Skeletal muscle cell (primary cell): ENCODE data around the gene FAM186B.
A peak's percentile ranks its signal among the peaks of the same experiment; 100 is the strongest.
"Not testable (repeated sequence)": the region's sequence is repeated elsewhere in the genome, so short reads cannot be mapped to it uniquely, and the experiment has no call there.

ENCODE experiments used
- DNase-seq: peaks from one replicate; pipeline ENCODE4 v3.0.0-alpha.2; 2010; ENCODE audit warnings: low read depth
- H3K4me3 ChIP-seq: 2 replicates; pipeline ENCODE4 v1.5.1; 2011; ENCODE audit warnings: low read depth, mild to moderate bottlenecking, control low read depth, low read length, moderate library complexity

FAM186B gene

GRCh38 chr12:49615725-49616124 lies 10.3 kb upstream of the FAM186B start:
- H3K4me3 ChIP-seq = no peak overlapping the region
- DNase-seq = no peak

DNA sequence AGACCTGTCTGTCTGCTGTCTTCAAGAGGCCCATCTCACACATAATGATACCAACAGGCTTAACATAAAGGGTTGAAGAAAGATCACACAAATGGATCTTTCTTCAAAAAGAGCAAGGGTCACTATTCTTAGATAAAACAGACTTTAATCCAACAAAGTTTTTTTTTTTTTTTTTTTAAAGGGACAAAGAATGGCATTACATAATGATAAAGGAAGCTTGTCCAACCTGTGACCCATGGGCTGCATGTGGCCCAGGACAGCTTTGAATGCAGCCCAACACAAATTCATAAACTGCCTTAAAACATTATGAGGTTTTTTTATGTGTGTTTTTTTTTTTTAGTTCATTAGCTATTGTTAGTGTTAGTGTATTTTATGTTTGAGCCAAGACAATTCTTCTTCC lies 6.8 kb upstream of the FAM186B start:
- DNase-seq = no peak
- H3K4me3 ChIP-seq = no peak overlapping the region

- not testable (repeated sequence) for H3K4me3 ChIP-seq, DNase-seq
Measured at GRCh38 chr12:49610785-49611184, 5.3 kb upstream of the FAM186B start.

GRCh38 chr12:49609875-49610154 lies 4.4 kb upstream of the FAM186B start:
- H3K4me3 ChIP-seq = no peak overlapping the region
- no peak for DNase-seq

DNA sequence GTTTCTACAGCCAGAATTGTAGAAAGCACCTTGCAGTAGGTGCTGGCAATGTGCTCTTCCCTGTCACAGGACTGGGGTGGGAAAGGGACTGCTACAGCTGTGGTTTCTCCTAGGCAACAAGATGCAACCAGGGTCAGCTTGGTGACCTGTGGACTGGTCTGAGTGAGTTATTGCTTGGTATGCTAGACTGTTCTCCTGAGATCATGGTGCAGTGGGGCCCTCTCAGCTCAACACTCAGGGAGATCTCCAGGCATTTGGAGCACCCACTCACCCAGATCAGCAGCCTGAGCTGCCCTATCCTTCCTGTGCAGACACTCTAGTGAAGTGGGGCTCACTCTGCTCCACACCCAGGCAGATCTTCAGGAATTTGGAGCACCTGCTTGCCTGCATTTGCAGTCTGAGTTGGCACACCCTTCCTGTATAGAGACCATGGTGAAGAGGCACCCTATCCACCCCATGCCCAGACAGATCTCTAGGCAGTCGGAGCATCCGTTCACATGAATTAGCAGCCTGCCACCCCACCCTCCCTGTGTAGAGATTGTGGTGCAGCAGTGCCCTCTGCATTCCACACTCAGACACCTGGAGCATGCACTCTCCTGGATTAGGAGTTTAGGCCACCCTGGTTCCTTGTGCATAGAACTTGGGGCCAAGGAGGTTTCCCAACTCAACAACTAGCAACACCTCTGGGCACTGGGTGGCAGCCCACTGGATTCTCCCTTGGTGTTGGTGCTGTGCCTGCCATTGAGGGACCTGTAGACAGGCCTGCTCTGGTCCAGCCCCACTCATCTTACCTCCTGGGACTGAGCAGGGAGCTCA lies 3.8 kb upstream of the FAM186B start:
- no peak overlapping the region for H3K4me3 ChIP-seq
- DNase-seq = no peak

GRCh38 chr12:49604856-49605255 lies 583 bp downstream of the FAM186B start:
- H3K4me3 ChIP-seq = no peak overlapping the region
- DNase-seq = no peak

- no peak for DNase-seq
- no peak overlapping the region for H3K4me3 ChIP-seq
Measured at GRCh38 chr12:49603721-49604120, 1.7 kb downstream of the FAM186B start.

GRCh38 chr12:49599961-49600360 lies 5.5 kb downstream of the FAM186B start:
- DNase-seq = no peak
- H3K4me3 ChIP-seq = no peak overlapping the region

GRCh38 chr12:49598527-49598926 lies 6.9 kb downstream of the FAM186B start:
- H3K4me3 ChIP-seq = no peak overlapping the region
- DNase-seq = no peak

DNA sequence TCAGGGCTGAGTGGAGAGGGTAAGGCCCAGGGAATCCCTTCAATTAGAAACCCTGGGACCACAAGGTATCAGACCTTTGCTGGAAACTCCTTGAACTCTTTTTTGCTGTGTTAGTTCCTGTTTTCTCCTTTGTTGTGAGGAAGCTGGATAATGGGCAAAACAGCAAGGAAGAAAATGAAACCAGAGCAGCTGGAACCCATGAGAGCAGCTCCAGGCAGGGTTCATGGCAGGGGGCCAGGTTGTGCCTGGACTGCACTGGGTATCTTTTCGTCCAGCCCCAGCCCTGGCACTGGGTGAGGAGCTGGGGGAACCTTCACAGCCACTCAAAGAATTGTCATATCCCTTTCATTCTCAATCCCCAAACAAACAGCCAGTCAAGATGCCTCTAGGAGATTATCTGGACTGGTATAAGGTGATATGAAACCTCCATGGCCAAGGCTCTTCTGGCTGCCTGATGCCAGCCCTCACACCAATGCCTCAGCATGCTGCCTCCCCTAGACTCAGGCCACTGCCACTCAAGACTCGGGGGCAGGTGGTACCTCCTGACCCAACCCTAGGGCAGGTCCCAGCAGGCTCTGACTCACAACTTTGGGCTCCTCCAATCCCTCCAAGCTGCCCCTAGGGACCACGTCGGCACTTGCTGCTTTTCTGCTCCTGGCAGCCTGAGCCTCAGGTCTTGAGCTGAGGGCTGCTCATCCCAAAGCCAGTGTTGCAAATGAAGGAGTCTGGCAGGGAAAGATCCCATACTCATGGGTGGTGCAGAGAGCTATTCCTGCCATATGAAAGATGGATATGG lies 16.5 kb downstream of the FAM186B start:
- no peak overlapping the region for H3K4me3 ChIP-seq
- no peak for DNase-seq

DNA sequence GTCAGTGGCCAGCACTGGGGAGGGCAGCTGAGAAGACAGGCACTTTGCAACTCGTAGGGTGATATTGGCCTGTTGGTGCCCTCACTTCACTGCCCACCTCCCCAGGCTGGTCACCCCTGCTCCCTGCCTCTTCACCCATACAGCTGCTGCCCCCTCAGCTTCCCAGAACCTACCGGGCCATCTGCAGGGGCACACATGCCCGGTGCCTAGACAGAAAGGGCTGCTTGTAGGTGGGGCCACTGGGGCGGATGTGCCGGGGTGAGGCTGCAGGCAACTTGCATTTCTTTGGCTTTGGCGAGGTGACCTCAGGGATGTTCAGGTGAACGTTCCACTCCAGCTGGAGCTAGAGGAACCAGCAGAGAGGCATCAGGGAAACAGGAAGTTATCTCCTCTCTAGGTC lies 17.2 kb downstream of the FAM186B start:
- H3K4me3 ChIP-seq = no peak overlapping the region
- DNase-seq = no peak

GRCh38 chr12:49587174-49587908 lies 18.1 kb downstream of the FAM186B start:
- no peak for DNase-seq
- no peak overlapping the region for H3K4me3 ChIP-seq

DNA sequence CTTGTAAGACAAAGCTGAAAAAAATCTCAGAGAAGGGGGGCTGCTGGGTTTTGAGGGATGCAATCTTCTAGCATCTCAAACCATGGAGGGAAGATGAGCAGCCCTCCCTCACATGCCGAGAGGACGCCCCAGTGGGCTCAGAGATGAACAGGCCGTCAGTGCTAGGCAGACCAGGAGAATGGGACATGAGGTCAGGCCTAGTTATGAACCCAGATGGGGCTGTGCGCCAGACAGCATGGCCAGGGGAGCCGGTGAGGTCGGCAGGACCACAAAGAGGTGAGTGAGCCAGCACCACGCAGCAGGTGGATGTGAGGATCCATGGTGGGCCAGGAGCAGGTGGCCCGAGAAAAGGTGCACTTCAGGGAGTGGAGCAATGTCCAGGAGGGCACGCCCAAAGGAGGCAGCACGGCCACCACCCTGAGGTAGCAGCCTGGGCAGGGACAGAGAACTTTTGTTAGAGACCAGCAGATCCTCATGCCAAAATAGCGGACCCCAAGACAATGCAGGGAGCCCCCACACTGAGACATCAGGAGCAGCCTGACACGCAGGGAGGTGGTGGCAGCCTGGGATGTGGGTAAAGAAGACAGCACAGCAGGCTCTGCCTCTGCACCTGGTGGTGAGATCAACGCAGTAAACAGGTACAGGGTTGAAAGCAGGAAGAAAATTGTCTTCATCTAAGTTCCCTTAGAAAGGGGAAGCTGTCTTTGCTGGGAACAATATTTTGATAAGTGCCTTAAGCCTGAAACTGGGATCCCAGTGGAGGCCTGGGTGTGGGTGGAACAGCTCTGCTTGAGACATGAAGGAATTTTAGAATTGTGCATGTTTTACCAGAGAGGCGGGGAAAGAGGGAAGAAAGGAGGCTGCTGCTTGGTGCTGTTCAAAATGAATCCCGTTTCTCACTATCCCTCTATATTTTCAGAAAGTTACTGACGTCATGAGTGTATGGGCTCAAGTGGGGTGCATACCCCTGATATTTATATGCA lies 19.7 kb downstream of the FAM186B start:
- no peak for DNase-seq
- H3K4me3 ChIP-seq = no peak overlapping the region

GRCh38 chr12:49584591-49584990 lies 20.8 kb downstream of the FAM186B start:
- DNase-seq = no peak

GRCh38 chr12:49583366-49584094 lies 21.9 kb downstream of the FAM186B start:
- no peak overlapping the region for H3K4me3 ChIP-seq
- peak; percentile 25 for DNase-seq

More at GRCh38 chr12:49584591-49584990, 20.8 kb downstream of the FAM186B start:
- no peak overlapping the region for H3K4me3 ChIP-seq

- DNase-seq = no peak
- no peak overlapping the region for H3K4me3 ChIP-seq
Measured at GRCh38 chr12:49582850-49583249, 22.6 kb downstream of the FAM186B start.

DNA sequence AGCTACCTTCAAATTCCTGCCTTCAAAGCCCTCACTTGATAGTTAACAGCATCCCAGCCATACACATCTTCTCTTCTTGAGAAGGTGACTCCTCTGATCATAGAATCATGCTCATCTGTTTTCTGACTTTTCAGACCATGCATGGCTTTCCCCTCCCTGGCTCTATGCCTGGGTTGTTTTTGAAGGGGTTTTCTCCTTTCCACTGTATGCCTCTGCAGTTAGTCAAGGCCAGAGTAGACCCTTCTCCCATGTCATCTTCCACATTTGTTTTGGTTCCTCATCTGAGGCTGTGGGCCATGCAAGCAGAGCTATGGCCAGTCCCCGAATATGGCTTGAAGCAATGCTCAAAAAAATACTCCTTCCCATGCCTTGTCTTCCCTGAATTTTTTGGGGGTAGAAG lies 23.2 kb downstream of the FAM186B start:
- no peak for DNase-seq
- H3K4me3 ChIP-seq = no peak overlapping the region
